HG03469 (cell line): ENCODE results near the gene BAZ2B.

Experiments
- ATAC-seq: cut with Tn5 transposase; IDR thresholded peaks from one replicate; pipeline ENCODE4 v1.9.1; 2021; ENCODE audit warnings: mild to moderate bottlenecking, moderate library complexity, moderate number of reproducible peaks; ENCODE audit not compliant: unreplicated experiment

BAZ2B gene

GRCh38 chr2:159615367-159616285 is 722 bp downstream of the BAZ2B start:
- ATAC-seq: no peak

- no peak for ATAC-seq
Observed at GRCh38 chr2:159614534-159615366, 1.6 kb downstream of the BAZ2B start.

GRCh38 chr2:159613651-159614285 is 2.6 kb downstream of the BAZ2B start:
- no peak for ATAC-seq

GRCh38 chr2:159613091-159613490 is 3.3 kb downstream of the BAZ2B start:
- ATAC-seq: no peak

GRCh38 chr2:159612255-159612901 is 4.0 kb downstream of the BAZ2B start:
- ATAC-seq: no peak

- ATAC-seq: no peak
Observed at GRCh38 chr2:159609811-159610549, 6.4 kb downstream of the BAZ2B start.

GRCh38 chr2:159608723-159609308 is 7.5 kb downstream of the BAZ2B start:
- no peak for ATAC-seq

- ATAC-seq: no peak
Observed at GRCh38 chr2:159608108-159608507, 8.2 kb downstream of the BAZ2B start.

GRCh38 chr2:159606287-159606686 is 10.1 kb downstream of the BAZ2B start:
- ATAC-seq: no peak

GRCh38 chr2:159605441-159606178 is 10.7 kb downstream of the BAZ2B start:
- no peak for ATAC-seq

- ATAC-seq: no peak
Observed at GRCh38 chr2:159604159-159604558, 12.2 kb downstream of the BAZ2B start.

GRCh38 chr2:159600752-159601151 is 15.6 kb downstream of the BAZ2B start:
- ATAC-seq: no peak

- ATAC-seq: no peak
Observed at GRCh38 chr2:159595410-159596046, 20.8 kb downstream of the BAZ2B start.

- ATAC-seq: no peak
Observed at GRCh38 chr2:159592441-159592840, 23.9 kb downstream of the BAZ2B start.

GRCh38 chr2:159591221-159591620 is 25.1 kb downstream of the BAZ2B start:
- ATAC-seq: no peak

- no peak for ATAC-seq
Observed at GRCh38 chr2:159589286-159589685, 27.1 kb downstream of the BAZ2B start.

- no peak for ATAC-seq
Observed at GRCh38 chr2:159586034-159586433, 30.3 kb downstream of the BAZ2B start.

- no peak for ATAC-seq
Observed at GRCh38 chr2:159585622-159586021, 30.7 kb downstream of the BAZ2B start.

- no peak for ATAC-seq
Observed at GRCh38 chr2:159584796-159585195, 31.6 kb downstream of the BAZ2B start.
